Duodenal mucosa (tissue), 2 donors: ENCODE results near the gene PXDN.
"Not testable (repeated sequence)": the region's sequence is repeated elsewhere in the genome, so short reads cannot be mapped to it uniquely, and the experiment has no call there.

Experiments
- H3K27ac ChIP-seq: one replicate; pipeline ENCODE4 v1.7.0; 2013; ENCODE audit warnings: low read depth, low read length
- H3K27me3 ChIP-seq, 2 donors: one replicate each; pipeline ENCODE4 v1.7.0; 2013; ENCODE audit warnings: low read length in 2 of 2, control low read depth in 1 of 2; ENCODE audit not compliant: insufficient read depth in 2 of 2, control insufficient read depth in 1 of 2
- H3K36me3 ChIP-seq, 2 donors: one replicate each; pipeline ENCODE4 v1.7.0; 2013; ENCODE audit warnings: low read length in 2 of 2, control low read depth in 1 of 2; ENCODE audit not compliant: insufficient read depth in 2 of 2, control insufficient read depth in 1 of 2
- H3K4me1 ChIP-seq, 2 donors: one replicate each; pipeline ENCODE4 v1.7.0; 2013; ENCODE audit warnings: low read length in 2 of 2, control low read depth in 1 of 2; ENCODE audit not compliant: insufficient read depth in 2 of 2, control insufficient read depth in 1 of 2
- H3K4me3 ChIP-seq, 2 donors: one replicate each; pipeline ENCODE4 v1.7.0; 2013; ENCODE audit warnings: low read length in 2 of 2, low read depth in 1 of 2
- H3K9ac ChIP-seq, 2 donors: one replicate each; pipeline ENCODE4 v1.7.0; 2013; ENCODE audit warnings: low read length in 2 of 2, low read depth in 1 of 2
- H3K9me3 ChIP-seq, 2 donors: one replicate each; pipeline ENCODE4 v1.7.0; 2013; ENCODE audit warnings: low read length in 2 of 2, control low read depth in 1 of 2; ENCODE audit not compliant: control insufficient read depth in 1 of 2

PXDN gene

GRCh38 chr2:1701020-1701419, 43.3 kb downstream of the PXDN start:
- Histone ChIP-seq H3K27ac (no peak overlapping the region), H3K4me3 (no peak overlapping the region), H3K9ac (no peak overlapping the region), H3K36me3 (no peaks in the 10 kb centered on the region), H3K27me3 (no peaks in the 10 kb centered on the region), H3K4me1 (peaks cover 0 to 4% of the 10 kb centered on the region in 2 donors), H3K9me3 (no peaks in the 10 kb centered on the region)

GRCh38 chr2:1700427-1700826, 43.9 kb downstream of the PXDN start:
- not testable (repeated sequence) for H3K27me3 ChIP-seq, H3K9me3 ChIP-seq, H3K27ac ChIP-seq, H3K9ac ChIP-seq, H3K4me3 ChIP-seq, H3K36me3 ChIP-seq, H3K4me1 ChIP-seq

- Histone ChIP-seq H3K9me3 (no peaks in the 10 kb centered on the region), H3K4me3 (no peak overlapping the region), H3K36me3 (no peaks in the 10 kb centered on the region), H3K27ac (no peak overlapping the region), H3K9ac (no peak overlapping the region), H3K27me3 (no peaks in the 10 kb centered on the region), H3K4me1 (peaks cover 0 to 4% of the 10 kb centered on the region in 2 donors)
Measured at GRCh38 chr2:1698188-1698945, 45.9 kb downstream of the PXDN start.

- Histone ChIP-seq H3K9me3 (no peaks in the 10 kb centered on the region), H3K9ac (no peak overlapping the region), H3K4me3 (no peak overlapping the region), H3K27ac (no peak overlapping the region), H3K27me3 (no peaks in the 10 kb centered on the region), H3K36me3 (no peaks in the 10 kb centered on the region), H3K4me1 (peaks cover 0 to 4% of the 10 kb centered on the region in 2 donors)
Measured at GRCh38 chr2:1697601-1698000, 46.7 kb downstream of the PXDN start.

GRCh38 chr2:1696472-1696871, 47.8 kb downstream of the PXDN start:
- no peak overlapping the region for H3K27ac ChIP-seq
- no peak overlapping the region for H3K9ac ChIP-seq
- H3K27me3 ChIP-seq, result no peaks in the 10 kb centered on the region
- H3K9me3 ChIP-seq, result no peaks in the 10 kb centered on the region
- peaks cover 0 to 4% of the 10 kb centered on the region in 2 donors for H3K4me1 ChIP-seq
- no peak overlapping the region for H3K4me3 ChIP-seq
- no peaks in the 10 kb centered on the region for H3K36me3 ChIP-seq

- no peak overlapping the region for H3K27ac ChIP-seq
Measured at GRCh38 chr2:1694371-1695271, 49.7 kb downstream of the PXDN start.

GRCh38 chr2:1693723-1694122, 50.6 kb downstream of the PXDN start:
- Histone ChIP-seq H3K4me1 (peaks cover 0 to 4% of the 10 kb centered on the region in 2 donors), H3K9ac (no peak overlapping the region), H3K4me3 (no peak overlapping the region), H3K36me3 (no peaks in the 10 kb centered on the region), H3K27ac (no peak overlapping the region), H3K27me3 (no peaks in the 10 kb centered on the region), H3K9me3 (no peaks in the 10 kb centered on the region)

More at GRCh38 chr2:1694371-1695271, 49.7 kb downstream of the PXDN start:
- Histone ChIP-seq H3K4me3 (no peak overlapping the region), H3K36me3 (no peaks in the 10 kb centered on the region), H3K9ac (no peak overlapping the region), H3K4me1 (peaks cover 0 to 4% of the 10 kb centered on the region in 2 donors), H3K9me3 (no peaks in the 10 kb centered on the region), H3K27me3 (no peaks in the 10 kb centered on the region)

- Histone ChIP-seq H3K27ac (no peak overlapping the region), H3K9me3 (no peaks in the 10 kb centered on the region), H3K4me3 (no peak overlapping the region), H3K4me1 (no peaks in the 10 kb centered on the region), H3K9ac (no peak overlapping the region), H3K27me3 (no peaks in the 10 kb centered on the region), H3K36me3 (no peaks in the 10 kb centered on the region)
Measured at GRCh38 chr2:1692342-1692741, 52.0 kb downstream of the PXDN start.

- H3K4me3 ChIP-seq, result no peak overlapping the region
- no peak overlapping the region for H3K9ac ChIP-seq
- H3K36me3 ChIP-seq, result no peaks in the 10 kb centered on the region
- no peaks in the 10 kb centered on the region for H3K4me1 ChIP-seq
- no peaks in the 10 kb centered on the region for H3K9me3 ChIP-seq
- no peak overlapping the region for H3K27ac ChIP-seq
- no peaks in the 10 kb centered on the region for H3K27me3 ChIP-seq
Measured at GRCh38 chr2:1691366-1691765, 52.9 kb downstream of the PXDN start.

- no peaks in the 10 kb centered on the region for H3K4me1 ChIP-seq
Measured at GRCh38 chr2:1690056-1690775, 54.1 kb downstream of the PXDN start.

More at GRCh38 chr2:1690056-1690775, 54.1 kb downstream of the PXDN start:
- Histone ChIP-seq H3K9me3 (no peaks in the 10 kb centered on the region), H3K4me3 (no peak overlapping the region), H3K36me3 (no peaks in the 10 kb centered on the region), H3K9ac (no peak overlapping the region), H3K27ac (no peak overlapping the region), H3K27me3 (no peaks in the 10 kb centered on the region)
